HS-5 (cell line): ENCODE data around the gene RPL36AL.
"Not testable (repeated sequence)": the region's sequence is repeated elsewhere in the genome, so short reads cannot be mapped to it uniquely, and the experiment has no call there.

Experiments used
- DNase-seq: peaks from one replicate; pipeline ENCODE4 v3.0.0-alpha.2; 2012; ENCODE audit warnings: low read depth

Gene RPL36AL

DNA sequence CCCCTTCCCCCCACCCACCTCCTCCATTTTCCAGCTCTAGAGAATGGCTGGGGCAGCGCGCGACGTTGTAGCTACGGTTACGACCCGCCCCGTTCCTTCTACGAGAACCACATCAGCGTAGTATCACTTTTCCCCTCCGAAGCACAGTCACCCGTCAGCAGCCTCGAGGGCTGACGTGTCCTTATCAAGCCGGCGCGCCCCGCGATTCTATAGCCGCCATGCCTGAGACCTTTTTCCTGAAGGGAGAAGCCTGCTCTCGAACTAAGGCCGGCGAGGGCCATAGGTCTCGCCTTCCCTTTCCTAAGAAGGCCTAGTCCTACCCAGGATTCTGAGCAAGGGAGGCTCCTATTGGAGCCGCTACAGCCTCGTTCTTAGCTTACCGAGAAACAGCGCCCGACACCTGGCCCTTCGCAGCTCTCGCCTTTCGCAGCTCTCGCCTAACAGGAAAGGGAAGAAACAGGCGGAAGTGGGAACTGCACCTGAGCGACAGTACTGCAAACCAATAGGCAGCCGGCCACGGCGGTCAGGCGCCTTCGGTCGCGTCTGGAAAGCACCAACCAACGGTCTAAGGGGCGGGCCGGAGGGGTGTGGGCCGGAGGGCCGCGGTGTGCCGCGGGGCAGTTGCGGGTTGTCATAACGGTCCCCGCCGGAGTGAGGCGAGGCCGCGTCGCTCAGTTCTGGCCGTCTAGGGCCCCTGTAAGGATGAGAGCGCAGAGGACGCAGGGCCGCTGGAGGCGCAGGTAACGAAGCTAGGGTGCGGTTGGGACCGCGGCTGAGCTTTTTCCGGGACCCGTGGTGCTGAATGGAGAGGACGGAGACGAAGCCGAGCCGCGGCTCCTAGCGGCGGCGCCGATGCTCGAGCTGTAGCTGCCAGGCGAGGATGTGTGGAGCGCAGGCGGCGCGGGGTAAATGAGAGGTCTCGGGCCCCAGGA lies at the start of gene RPL36AL, which contains the start of gene MGAT2:
Gene RPL36AL (minus strand): TSS at position 445 of the 932 bp plus-strand sequence. CDS start 1,522 bp downstream, outside the sequence.
Gene MGAT2 (plus strand): TSS at position 618 of the 932 bp plus-strand sequence. CDS start 470 bp downstream, outside the sequence.
- DNase-seq, result peak; percentile 90

DNA sequence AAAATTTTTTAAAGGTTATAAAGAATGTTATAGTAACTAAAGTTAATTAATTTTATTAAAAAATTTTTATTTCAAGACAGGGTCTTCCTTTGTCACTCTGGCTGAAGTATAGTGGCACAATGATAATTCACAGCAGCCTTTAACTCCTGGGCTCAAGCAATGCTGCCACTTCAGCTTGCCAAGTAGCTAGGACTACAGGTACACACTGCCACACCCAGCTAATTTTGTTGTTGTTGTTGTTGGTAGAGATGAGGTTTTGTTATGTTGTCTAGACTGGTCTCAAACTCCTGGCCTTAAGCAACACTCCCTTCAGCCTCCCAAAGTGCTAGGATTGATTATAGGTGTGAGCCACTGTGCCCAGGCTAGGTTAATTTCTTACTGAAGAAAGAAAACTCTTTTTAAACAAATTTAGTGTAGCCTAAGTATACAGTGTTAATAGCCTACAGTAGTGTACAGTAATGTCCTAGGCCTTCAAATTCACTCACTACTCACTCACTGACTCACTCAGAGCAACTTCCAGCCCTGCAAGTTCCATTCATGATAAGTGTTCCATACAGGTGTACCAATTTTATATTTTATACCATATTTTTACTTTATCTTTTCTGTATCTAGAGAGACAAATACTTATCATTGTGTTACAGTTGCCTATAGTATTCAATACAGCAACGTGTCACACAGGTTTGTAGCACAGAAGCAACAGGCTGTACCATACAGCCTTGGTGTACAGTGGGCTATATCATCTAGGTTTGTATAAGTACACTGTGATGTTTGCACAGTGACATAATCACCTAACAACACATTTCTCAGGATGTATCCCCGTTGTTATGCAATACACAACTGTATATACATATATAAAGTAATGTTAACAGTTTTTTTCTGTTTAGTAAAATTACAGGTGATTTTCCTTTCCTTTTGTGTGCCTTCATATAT lies 39.4 kb upstream of the RPL36AL start:
- DNase-seq, result no peak

DNA sequence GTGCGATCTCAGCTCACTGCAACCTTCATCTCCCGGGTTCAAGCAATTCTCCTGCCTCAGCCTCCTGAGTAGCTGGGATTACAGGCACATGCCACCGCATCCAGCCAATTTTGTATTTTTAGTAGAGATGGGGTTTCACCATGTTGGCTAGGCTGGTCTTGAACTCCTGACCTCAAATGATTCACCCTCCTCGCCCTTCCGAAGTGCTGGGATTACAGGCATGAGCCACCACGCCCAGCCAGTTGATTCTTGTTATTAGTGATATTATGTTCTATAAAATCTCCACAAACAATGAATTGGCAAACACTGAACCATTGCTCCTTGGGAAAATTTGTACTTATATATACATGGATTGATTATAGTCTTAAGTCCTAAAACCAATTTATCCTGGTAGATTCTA lies 37.1 kb upstream of the RPL36AL start:
- DNase-seq, result not testable (repeated sequence)

DNA sequence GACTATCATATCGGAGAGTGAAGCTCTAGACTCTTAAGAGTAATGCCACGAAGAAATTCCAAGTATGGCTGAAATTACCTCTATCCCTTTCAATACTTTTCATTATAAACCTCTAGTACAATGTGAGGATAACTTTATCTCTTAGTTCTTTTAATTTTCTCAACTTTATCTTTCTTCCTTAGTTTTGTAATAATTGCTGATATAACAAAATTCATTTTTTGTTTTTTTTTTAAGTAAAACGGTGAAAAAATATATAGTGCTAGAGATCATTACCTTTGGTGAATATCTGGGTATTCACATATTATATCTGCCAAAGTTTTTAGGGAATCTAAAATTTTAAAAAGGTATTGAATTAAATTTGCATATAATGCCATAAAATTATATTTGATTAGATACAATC lies 34.1 kb upstream of the RPL36AL start:
- DNase-seq, result no peak

DNA sequence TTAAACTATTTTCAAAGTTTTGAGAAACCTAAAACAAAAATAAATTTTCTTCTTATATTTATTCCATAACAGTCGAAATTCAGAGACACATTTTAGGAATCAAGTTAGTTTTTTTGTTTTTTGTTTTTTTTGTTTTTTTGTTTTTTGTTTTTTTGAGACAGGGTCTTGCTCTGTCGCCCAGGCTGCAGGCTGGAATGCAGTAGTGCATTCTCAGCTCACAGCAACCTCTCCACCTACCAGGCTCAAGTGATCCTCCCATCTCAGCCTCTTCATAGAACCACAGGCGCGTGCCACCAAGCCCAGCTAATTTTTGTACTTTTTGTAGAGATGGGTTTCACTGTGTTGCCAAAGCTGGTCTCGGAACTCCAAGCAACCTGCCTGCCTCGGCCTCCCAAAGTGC lies 33.1 kb upstream of the RPL36AL start:
- DNase-seq, result no peak

DNA sequence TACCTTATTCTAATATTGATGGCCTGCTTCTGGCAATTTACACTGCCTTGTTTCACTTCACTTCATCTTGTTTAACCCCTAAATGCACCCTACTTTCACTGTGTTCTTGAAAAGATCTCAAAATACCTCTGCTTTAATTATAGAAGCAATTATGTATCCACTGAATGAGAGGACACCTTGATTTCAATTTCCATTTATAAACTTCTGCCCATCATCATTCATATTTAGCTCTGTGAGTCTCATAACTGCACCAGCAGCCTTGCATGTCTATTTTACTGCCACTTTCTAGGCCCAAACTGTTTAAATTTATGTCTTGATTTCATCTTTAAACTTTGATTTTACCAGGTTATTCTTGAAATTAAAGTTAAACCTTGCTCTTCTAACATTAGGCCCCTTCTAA lies 21.7 kb upstream of the RPL36AL start:
- DNase-seq, result no peak

DNA sequence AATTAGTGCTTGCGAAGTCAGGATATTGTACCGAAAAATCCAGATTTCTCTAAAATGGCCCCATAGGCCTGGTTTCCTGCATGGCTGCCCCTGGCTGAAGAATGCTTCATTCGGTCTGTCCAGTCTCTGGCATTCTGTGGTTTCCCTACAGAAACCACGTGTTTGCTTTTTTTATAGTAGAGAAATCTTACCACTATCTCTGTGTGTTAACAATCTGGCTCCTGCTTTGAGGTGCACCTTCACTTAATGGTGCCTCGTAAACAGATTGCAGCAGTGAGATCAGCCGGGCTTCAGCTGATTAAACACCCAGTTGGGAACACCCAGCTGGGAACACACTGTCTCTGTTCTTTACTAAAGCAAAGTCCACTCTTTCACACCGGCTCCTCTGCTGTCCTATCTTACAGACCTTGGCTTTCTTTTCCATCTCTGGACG lies 21.3 kb upstream of the RPL36AL start:
- DNase-seq, result no peak

DNA sequence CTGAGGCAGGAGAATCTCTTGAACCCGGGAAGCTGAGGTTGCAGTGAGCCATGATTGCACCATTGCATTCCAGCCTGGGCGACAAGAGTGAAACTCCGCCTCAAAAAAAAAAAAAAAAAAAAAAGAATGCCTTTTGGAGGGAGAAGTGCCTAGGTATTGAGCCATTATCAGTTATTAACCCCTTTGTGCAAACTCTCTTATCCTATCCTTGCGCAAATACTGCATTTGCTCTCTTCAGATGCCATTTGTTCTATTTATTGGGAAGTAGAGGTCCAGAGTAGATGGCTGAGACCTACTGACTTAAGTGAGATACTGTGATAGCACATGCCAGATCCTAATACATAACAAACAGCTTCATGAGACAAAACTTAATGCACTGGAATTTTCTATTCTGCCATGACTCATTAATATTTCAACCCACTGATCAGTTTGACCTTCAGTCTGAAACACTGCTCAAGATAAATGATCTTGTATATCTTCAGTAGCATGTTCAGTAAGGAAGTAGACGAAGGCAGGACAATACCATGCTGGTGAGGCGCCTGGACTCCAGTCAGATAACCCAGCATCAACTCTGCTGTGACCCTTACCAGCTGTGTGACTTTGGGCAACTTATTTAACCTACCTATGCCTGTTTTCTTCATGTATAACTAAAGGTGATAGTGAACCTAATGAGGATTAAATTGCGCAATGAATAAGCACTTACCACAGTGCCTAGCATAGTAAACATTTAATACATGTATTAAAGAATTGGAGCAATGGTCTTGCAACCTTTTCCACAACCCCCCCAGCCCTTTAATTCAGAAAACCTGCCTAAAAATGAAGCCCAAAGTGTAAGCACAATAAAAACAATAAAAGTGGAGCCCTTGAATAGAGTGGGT lies 20.4 kb upstream of the RPL36AL start:
- no peak for DNase-seq

DNA sequence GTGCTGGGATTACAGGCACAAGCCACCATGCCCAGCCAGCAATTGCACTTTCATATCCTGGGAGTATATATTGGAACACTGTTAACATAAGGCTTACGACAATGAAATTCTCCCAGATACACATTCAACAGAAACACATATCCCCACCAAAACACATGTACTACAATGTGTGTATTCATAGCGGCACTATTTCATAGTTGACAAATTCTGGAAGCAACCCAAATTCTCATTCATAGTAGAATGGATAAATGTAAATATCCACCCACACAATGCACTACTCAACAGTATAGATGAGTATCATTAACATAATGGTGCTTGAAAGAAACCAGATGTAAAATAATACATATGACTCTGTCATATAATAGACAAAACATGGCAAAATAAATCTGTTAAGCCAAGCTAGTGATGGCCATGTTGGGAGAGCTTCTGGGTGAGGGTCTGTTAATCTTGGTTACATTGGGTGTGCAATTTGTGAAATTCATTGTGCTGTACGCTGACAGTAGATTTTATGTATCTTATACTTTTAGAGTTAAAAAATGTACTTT lies 17.2 kb upstream of the RPL36AL start:
- no peak for DNase-seq

DNA sequence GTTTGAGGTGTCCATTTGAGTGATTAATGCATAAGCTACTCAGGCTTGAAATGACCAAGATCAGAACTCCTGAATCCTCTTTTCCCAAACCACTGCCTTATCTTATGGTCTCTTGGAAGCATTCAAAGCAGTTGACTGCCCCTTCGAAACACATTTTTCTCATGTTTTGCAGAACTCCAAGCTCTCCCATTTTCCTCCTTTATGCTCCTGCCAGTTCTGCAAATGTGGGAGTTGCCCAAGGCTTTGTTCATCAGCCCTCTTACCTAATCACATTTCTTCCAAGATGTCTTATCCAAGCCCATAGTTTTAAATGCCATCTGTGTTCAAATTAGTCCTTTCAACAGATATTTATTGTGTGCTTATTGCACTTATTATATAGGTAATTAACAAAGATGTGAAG lies 16.4 kb upstream of the RPL36AL start:
- DNase-seq, result no peak

DNA sequence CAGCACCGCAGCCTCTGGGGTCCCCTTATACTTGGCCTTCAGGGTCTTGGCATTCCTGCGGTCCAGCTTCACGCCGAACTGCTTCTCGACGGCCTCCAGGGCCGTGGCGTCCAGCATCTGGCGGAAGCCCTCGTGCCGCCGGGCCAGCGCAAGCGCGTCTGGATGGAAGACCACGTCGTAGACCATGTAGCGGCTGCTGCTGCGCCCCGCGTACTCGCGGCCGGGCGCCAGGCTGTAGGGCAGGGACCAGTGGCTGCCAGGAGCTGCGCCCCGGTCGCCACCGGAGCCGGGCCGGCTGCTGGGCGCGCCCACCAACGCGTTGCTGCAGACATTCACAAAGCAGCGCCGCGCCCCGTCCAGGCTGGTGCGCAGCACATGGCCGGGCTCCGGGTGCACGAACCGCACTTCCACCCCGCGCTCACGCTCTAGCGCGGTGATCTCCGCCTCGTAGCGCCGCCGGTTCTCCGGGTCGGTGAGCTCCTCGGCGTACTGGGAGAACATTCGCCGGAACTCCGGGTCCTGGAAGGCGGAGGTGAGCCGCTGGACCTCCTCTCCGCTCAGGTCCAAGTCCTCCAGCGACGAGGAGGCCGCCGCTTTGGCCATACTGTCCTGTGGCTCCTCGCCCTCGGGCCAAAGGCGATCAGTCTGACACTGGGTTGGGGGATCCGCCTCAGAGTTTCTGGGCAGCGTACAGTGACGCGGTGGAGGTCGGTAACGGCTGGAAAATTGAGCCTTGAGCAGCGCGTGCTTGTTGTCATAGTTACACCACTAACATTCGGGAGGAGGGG lies 14.3 kb upstream of the RPL36AL start, which contains the start of gene DNAAF2:
Gene DNAAF2 (minus strand): TSS at position 698 of the 788 bp plus-strand sequence. CDS start 95 bp downstream, at position 603.
- DNase-seq, result peak; percentile 30

DNA sequence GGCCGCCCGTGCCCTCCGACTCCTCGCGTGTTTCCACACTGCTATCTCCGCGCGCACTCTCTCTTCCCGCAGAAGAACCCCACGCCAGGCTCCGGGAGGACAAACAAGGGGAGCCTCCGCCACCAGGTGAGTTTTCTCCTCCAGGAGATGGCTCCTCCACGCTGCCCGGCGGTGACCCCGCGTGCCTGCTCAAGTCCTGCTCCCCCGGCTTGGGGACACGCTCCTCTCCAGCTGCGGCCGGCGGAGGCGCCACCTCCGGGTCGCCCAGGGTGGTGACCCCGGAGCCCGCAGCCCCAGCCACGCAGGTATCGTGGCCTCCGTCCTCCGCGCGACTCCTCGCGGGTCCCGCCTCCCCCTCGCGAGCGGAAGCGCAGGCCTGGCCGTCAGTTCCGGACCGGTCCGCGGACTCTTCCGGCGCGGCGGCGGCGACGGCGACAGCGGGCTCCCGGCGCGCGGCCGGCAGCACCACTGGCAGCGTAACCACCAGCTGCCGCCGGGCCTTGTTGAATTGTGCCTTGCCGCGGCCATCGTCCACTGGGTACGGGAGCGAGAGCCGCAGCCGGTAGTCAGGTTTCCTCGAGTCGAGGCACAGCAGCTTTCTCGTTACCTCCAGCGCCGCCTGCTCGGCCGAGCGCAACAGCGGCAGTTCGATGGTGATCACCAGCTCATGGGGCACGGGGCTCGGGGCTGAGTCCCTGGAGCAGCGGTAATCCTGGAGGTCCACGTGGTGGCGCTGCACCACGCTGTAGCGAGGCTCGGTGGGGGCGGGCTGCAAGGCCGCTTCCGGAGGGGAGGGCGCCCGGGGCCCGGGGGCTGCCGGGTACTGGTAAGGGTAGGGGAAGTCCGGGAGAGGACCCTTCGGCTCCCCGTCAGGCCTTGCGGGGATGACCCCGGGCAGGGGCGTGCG lies 13.5 kb upstream of the RPL36AL start:
- peak; percentile 64 for DNase-seq

DNA sequence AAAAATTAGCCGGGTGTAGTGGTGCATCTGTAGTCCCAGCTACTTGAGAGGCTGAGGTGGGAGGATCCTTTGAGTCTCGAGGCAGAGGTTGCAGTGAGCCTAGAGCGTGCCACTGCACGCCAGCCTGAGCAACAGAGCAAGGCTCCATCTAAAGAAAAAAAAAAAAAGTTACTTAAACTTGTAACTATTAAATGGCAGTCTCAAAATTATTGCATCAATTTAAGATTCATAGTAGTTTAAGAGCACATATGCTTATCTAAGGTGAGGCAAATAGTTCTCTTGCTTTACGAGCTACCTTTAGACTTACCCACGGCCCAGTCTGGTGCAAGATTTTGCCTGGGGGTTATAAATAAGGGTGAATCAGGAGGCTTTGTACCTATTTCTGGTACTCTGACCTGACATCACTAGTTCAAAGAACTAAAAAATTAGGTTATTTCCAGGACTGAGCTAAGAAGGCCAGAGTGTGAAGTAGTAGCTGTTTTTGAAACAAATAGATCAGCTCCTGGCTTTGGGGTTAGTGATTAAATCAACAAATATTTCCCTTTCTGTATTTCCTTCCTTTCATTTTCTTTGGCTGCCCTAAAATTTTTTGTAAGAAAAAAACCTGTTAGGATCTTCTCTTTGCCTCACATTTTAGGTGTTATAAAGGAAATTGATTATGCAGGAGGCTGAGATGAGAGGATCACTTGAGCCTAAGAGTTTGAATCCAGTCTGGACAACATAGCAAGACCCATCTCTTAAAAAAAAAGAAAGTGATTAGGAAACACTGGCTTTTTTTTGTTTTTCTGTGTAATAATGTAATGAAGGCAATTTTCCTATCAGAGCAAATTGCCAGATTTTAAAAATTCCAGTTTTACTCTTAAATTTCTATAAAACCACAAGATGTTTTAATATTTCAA lies 3.8 kb upstream of the RPL36AL start:
- DNase-seq, result no peak

DNA sequence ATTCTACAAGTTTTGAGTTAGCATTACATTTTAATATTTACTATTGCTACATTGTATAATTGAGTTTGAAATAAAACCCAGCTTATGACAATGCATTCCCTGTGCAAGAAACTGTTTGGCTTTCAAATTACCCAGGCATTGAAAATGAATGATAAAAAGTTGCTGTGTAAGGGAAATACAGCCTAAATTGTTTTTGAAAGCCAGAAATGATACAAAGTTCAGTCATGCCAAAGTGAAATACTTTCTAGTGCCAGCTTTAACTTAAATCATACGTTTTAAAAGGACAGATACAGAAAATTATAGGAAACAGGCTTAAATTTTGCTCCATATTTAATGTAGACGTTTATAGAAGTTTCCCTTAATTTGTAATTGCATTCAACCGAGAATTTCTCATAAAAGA lies 3.0 kb upstream of the RPL36AL start:
- no peak for DNase-seq

DNA sequence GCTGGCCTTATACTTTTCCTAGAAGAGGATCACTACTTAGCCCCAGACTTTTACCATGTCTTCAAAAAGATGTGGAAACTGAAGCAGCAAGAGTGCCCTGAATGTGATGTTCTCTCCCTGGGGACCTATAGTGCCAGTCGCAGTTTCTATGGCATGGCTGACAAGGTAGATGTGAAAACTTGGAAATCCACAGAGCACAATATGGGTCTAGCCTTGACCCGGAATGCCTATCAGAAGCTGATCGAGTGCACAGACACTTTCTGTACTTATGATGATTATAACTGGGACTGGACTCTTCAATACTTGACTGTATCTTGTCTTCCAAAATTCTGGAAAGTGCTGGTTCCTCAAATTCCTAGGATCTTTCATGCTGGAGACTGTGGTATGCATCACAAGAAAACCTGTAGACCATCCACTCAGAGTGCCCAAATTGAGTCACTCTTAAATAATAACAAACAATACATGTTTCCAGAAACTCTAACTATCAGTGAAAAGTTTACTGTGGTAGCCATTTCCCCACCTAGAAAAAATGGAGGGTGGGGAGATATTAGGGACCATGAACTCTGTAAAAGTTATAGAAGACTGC lies 1.7 kb upstream of the RPL36AL start:
- DNase-seq, result no peak

DNA sequence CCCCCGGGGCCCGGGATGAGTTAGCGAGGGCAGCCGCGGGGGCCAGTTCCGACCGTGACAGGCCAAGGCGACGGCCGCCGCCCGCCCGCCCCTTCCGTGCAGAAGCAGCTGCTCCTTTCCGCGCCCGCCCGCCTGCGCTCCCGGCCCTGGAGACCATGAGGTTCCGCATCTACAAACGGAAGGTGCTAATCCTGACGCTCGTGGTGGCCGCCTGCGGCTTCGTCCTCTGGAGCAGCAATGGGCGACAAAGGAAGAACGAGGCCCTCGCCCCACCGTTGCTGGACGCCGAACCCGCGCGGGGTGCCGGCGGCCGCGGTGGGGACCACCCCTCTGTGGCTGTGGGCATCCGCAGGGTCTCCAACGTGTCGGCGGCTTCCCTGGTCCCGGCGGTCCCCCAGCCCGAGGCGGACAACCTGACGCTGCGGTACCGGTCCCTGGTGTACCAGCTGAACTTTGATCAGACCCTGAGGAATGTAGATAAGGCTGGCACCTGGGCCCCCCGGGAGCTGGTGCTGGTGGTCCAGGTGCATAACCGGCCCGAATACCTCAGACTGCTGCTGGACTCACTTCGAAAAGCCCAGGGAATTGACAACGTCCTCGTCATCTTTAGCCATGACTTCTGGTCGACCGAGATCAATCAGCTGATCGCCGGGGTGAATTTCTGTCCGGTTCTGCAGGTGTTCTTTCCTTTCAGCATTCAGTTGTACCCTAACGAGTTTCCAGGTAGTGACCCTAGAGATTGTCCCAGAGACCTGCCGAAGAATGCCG lies 872 bp upstream of the RPL36AL start:
- no peak for DNase-seq

DNA sequence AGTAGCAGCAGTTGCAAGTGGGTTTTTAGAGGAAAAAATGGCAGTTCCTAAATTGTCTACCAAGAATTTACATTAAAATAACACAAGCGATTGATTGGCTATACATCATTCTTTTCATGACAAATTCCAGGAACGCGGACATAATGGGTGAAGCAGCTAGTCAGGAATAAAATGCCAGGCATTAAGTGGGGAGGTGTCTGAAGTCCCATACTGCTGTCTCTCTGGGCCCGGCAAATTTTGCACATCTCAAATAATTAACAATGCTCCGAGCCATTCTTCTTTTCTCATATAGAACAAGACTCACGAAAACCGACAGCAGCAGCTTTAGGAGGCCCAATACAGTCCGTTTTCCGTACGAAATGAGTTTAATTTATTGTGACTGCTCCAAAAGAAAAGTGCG lies 696 bp downstream of the RPL36AL start:
- no peak for DNase-seq
